Skeletal muscle satellite cell (primary cell): ENCODE results near the gene PEMT.

Experiments
- H3K27me3 ChIP-seq: 2 replicates; pipeline ENCODE4 v1.7.0; 2013; ENCODE audit warnings: low read length; ENCODE audit not compliant: control insufficient read depth, insufficient read depth
- H3K36me3 ChIP-seq: 2 replicates; pipeline ENCODE4 v1.7.0; 2013; ENCODE audit warnings: mild to moderate bottlenecking, control low read depth, low read length; ENCODE audit not compliant: insufficient read depth
- H3K4me1 ChIP-seq: 2 replicates; pipeline ENCODE4 v1.7.0; 2013; ENCODE audit warnings: low read length; ENCODE audit not compliant: control insufficient read depth, insufficient read depth
- H3K4me2 ChIP-seq: 2 replicates; pipeline ENCODE4 v1.7.0; 2013; ENCODE audit warnings: mild to moderate bottlenecking, low read length
- H3K4me3 ChIP-seq: 2 replicates; pipeline ENCODE4 v1.7.0; 2013; ENCODE audit warnings: low read length
- H3K9ac ChIP-seq: 2 replicates; pipeline ENCODE4 v1.7.0; 2013; ENCODE audit warnings: mild to moderate bottlenecking, low read depth, low read length, moderate library complexity
- H3K9me3 ChIP-seq: replicated peaks from 2 replicates; pipeline ENCODE4 v1.7.0; 2013; ENCODE audit warnings: mild to moderate bottlenecking, control low read depth, low read length

The PEMT gene

GRCh38 chr17:17579691-17580090, 11.8 kb downstream of the PEMT start:
- Histone ChIP-seq H3K9ac (no peak overlapping the region), H3K4me2 (no peak overlapping the region), H3K36me3 (peaks cover 7% of the 10 kb centered on the region), H3K27me3 (no peaks in the 10 kb centered on the region), H3K4me1 (peaks cover 8% of the 10 kb centered on the region), H3K4me3 (no peak overlapping the region), H3K9me3 (no peaks in the 10 kb centered on the region)

- Histone ChIP-seq H3K4me1 (peaks cover 8% of the 10 kb centered on the region), H3K27me3 (no peaks in the 10 kb centered on the region), H3K9ac (no peak overlapping the region), H3K9me3 (no peaks in the 10 kb centered on the region), H3K36me3 (peaks cover 7% of the 10 kb centered on the region), H3K4me2 (no peak overlapping the region), H3K4me3 (no peak overlapping the region)
Observed at GRCh38 chr17:17577373-17577772, 14.1 kb downstream of the PEMT start.

GRCh38 chr17:17576772-17577234, 14.7 kb downstream of the PEMT start:
- peaks cover 7% of the 10 kb centered on the region for H3K36me3 ChIP-seq
- H3K4me1 ChIP-seq: peaks cover 8% of the 10 kb centered on the region
- no peak overlapping the region for H3K4me2 ChIP-seq
- no peak overlapping the region for H3K4me3 ChIP-seq
- H3K27me3 ChIP-seq: no peaks in the 10 kb centered on the region
- no peak overlapping the region for H3K9ac ChIP-seq
- no peaks in the 10 kb centered on the region for H3K9me3 ChIP-seq

- Histone ChIP-seq H3K9ac (no peak overlapping the region), H3K4me3 (no peak overlapping the region), H3K4me2 (no peak overlapping the region), H3K27me3 (no peaks in the 10 kb centered on the region), H3K4me1 (peaks cover under 1% of the 10 kb centered on the region), H3K36me3 (peaks cover 7% of the 10 kb centered on the region), H3K9me3 (no peaks in the 10 kb centered on the region)
Observed at GRCh38 chr17:17575360-17576251, 15.9 kb downstream of the PEMT start.

DNA sequence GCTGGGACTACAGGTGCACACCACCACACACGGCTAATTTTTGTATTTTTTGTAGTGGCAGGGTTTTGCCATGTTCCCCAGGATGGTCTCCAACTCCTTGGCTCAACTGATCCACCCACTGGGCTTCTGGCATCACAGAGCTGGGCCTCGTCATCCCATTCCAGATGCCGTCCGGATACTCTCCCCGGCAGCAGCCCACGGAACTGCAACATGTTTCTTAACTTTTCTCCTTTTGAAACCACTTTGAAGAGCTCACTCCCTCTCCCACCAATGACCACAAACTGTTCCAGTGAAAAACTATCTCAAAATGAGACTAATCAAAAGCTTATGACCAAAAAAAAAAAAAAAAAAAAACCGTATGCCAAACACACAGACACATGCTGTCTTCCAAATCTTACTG, 17.6 kb downstream of the PEMT start:
- no peak overlapping the region for H3K9ac ChIP-seq
- H3K4me2 ChIP-seq: no peak overlapping the region
- H3K4me1 ChIP-seq: no peaks in the 10 kb centered on the region
- H3K9me3 ChIP-seq: no peaks in the 10 kb centered on the region
- peaks cover 7% of the 10 kb centered on the region for H3K36me3 ChIP-seq
- no peak overlapping the region for H3K4me3 ChIP-seq
- no peaks in the 10 kb centered on the region for H3K27me3 ChIP-seq

GRCh38 chr17:17572010-17572785, 19.3 kb downstream of the PEMT start:
- no peaks in the 10 kb centered on the region for H3K27me3 ChIP-seq
- H3K4me3 ChIP-seq: no peak overlapping the region
- no peaks in the 10 kb centered on the region for H3K4me1 ChIP-seq
- H3K9me3 ChIP-seq: no peaks in the 10 kb centered on the region
- H3K36me3 ChIP-seq: peaks cover 7% of the 10 kb centered on the region
- no peak overlapping the region for H3K4me2 ChIP-seq
- no peak overlapping the region for H3K9ac ChIP-seq

DNA sequence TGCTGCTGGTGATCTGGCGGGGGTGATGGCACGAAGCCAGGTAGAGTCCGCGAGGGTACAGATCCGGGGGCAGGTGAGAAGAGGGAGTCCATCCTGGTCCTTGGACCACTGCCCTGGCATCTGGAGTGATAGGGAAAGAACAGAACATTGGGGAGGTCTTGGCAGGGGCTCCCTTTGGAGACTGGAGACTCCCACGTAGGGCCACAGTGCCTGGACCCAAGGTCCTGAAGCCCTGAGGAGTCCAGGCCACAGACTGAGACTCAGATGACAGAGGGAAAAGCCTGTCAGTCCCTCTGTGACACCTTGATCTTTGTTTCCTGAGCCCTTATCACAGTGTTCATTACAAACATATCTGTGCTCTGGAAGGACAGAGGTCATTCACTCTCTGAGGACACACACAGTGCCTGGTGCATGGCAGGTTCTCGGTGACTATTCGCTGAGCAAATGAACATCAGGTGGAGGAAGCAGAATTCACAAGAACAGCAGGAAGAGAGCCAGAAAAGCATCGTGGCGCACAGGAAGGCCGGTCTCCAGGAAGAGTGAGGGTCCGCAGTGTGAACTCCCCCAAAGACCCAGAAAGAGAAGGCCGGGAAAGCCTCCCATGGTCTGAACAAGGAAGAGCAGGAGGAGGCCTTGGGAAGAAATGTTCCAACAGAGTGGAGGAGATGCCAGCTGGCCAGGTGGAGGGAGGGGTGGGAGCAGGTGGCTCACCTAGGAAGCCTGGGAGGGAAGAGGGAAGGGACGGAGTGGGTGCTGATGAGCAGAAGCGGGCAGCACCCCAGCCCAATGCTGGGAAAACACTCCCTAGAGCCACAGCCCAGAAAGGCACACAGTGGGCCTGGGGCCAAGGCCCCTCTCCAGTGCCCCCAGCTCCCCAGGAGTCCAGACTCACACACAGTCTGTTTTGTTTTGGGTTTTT, 20.5 kb downstream of the PEMT start:
- Histone ChIP-seq H3K4me1 (no peaks in the 10 kb centered on the region), H3K9ac (no peak overlapping the region), H3K27me3 (no peaks in the 10 kb centered on the region), H3K36me3 (no peaks in the 10 kb centered on the region), H3K4me3 (no peak overlapping the region), H3K4me2 (no peak overlapping the region), H3K9me3 (no peaks in the 10 kb centered on the region)

GRCh38 chr17:17570140-17570797, 21.2 kb downstream of the PEMT start:
- Histone ChIP-seq H3K9ac (no peak overlapping the region), H3K36me3 (no peaks in the 10 kb centered on the region), H3K27me3 (no peaks in the 10 kb centered on the region), H3K4me2 (no peak overlapping the region), H3K9me3 (no peaks in the 10 kb centered on the region), H3K4me1 (no peaks in the 10 kb centered on the region), H3K4me3 (no peak overlapping the region)

DNA sequence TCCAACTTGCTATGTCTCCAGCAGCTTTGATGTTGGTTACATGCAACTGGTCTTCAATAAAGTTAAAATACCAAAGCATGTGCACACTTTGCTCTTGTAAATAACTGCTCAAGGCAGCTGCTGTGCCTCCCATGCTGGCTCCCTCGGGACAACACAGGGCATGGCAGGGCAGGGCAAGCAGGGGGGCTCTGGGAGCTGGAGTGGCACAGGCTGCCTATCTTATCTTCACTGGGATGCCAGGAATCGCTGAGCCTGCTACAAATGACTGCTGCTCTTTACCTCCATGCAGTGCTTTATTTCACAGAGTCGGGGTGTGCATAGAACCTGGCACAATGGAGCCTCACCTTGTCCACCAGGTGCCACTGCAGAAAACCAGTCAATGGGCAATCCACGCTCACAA, 21.8 kb downstream of the PEMT start:
- Histone ChIP-seq H3K4me3 (no peak overlapping the region), H3K4me1 (no peaks in the 10 kb centered on the region)

DNA sequence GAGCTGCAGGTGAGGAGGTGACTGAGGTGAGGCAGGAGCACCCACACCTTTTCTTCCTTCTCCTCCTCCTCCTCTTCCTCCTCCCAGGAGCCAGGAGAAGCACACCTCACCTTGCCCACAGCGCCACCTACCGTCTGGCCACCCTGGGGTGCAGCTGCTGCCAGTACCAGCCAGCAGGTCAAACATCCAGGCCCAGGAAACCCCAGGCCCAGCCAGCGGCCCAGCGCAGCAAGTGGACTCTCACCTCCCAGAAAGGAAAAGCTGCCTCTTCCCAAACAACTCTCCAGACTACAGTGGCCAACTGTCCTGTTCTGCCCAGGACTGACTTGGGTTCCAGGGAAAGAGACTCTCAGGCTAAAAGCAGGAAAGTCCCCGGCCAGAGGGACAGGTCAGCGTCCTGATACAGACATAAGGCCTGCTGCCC, 22.7 kb downstream of the PEMT start:
- Histone ChIP-seq H3K36me3 (no peaks in the 10 kb centered on the region), H3K9ac (no peak overlapping the region), H3K4me1 (no peaks in the 10 kb centered on the region), H3K27me3 (no peaks in the 10 kb centered on the region), H3K4me2 (no peak overlapping the region), H3K4me3 (no peak overlapping the region), H3K9me3 (no peaks in the 10 kb centered on the region)

More for the DNA sequence above, 21.8 kb downstream of the PEMT start:
- Histone ChIP-seq H3K27me3 (no peaks in the 10 kb centered on the region), H3K36me3 (no peaks in the 10 kb centered on the region), H3K9me3 (no peaks in the 10 kb centered on the region), H3K9ac (no peak overlapping the region), H3K4me2 (no peak overlapping the region)
